Neutrophil (primary cell): ENCODE measurements around the gene EHMT1.

Experiments used
- H3K27ac ChIP-seq: fragments of 200-600 bp; sonication (generic); 2 replicates; pipeline ENCODE4 v1.5.1; 2016; ENCODE audit warnings: mild to moderate bottlenecking, moderate library complexity
- H3K27me3 ChIP-seq: fragments of 200-600 bp; sonication (generic); 2 replicates; pipeline ENCODE4 v1.6.0; 2016; ENCODE audit warnings: mild to moderate bottlenecking
- H3K36me3 ChIP-seq: fragments of 200-600 bp; sonication (generic); 2 replicates; pipeline ENCODE4 v1.5.1; 2017
- H3K4me1 ChIP-seq, 2 experiments: fragments of 200-600 bp in 1 of 2; sonication (generic) in 1 of 2; 1 replicate in 1 of 2; 2 replicates in 1 of 2; pipeline versions ENCODE4 v1.5.1 to v1.6.1; 2013 to 2016; ENCODE audit warnings: low read depth in 1 of 2, low read length in 1 of 2, mild to moderate bottlenecking in 1 of 2, moderate library complexity in 1 of 2; ENCODE audit not compliant: control insufficient read depth in 1 of 2, insufficient read depth in 1 of 2
- H3K4me3 ChIP-seq, 2 experiments: fragments of 200-600 bp in 1 of 2; sonication (generic) in 1 of 2; 1 replicate in 1 of 2; 2 replicates in 1 of 2; pipeline ENCODE4 v1.5.1; 2013 to 2016; ENCODE audit warnings: low read depth in 1 of 2, low read length in 1 of 2, mild to moderate bottlenecking in 1 of 2, moderate library complexity in 1 of 2
- H3K9me3 ChIP-seq: fragments of 200-600 bp; sonication (generic); 2 replicates; pipeline ENCODE4 v1.5.1; 2016
- CTCF ChIP-seq: fragments of 200-600 bp; sonication (generic); IDR thresholded peaks from 2 replicates; pipeline ENCODE4 v1.5.1; 2016; ENCODE audit warnings: antibody characterized with exemption

The EHMT1 gene

DNA sequence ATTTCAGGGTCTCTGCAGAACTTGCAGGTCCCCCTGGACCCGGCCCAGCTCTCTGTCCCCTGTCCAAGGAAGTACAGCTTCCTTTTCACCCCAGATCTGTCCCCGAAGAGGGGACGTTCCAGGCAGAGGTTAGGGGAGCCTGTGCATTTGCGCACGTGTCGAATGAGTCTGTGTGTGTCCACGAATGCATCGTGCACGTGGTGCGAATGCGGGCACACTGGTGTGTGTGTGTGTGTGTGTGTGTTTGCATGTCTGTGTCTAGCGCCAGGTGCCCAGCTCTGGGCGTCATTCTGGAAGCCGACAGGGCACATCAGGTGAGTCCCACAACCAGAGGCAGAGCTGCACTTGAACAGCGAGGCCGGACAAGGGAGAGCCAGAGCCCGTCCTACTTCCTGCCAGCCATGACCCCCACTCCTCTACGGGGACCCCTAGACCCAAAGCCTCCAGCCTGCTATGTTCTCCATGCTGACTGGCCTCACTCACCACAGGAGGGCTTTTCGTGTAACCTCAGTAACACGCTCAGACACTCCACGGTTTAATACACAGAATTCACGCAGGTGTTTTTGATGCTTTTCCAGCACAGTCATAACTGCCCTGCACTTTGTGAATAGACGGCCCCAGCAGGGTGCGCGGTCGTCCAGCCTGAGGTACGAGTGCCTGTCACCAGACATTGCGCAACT lies 217.5 kb downstream of the EHMT1 start:
- H3K36me3 ChIP-seq = peaks cover 58% of the 10 kb centered on the region

GRCh38 chr9:137836831-137837241 lies 218.0 kb downstream of the EHMT1 start:
- peaks cover 57% of the 10 kb centered on the region for H3K36me3 ChIP-seq

More for the DNA sequence above, 217.5 kb downstream of the EHMT1 start:
- Histone ChIP-seq H3K9me3 (no peaks in the 10 kb centered on the region), H3K27ac (no peak overlapping the region), H3K27me3 (no peaks in the 10 kb centered on the region), H3K4me1 (no peaks in the 10 kb centered on the region), H3K4me3 (no peak overlapping the region)
- no peak for TF ChIP-seq CTCF

GRCh38 chr9:137837345-137838278 lies 218.8 kb downstream of the EHMT1 start:
- Histone ChIP-seq H3K36me3 (peaks cover 49% of the 10 kb centered on the region), H3K27ac (no peak overlapping the region), H3K9me3 (no peaks in the 10 kb centered on the region), H3K4me3 (no peak overlapping the region), H3K4me1 (no peaks in the 10 kb centered on the region), H3K27me3 (no peaks in the 10 kb centered on the region)
- TF ChIP-seq CTCF = no peak

More at GRCh38 chr9:137836831-137837241, 218.0 kb downstream of the EHMT1 start:
- Histone ChIP-seq H3K27ac (no peak overlapping the region), H3K27me3 (no peaks in the 10 kb centered on the region), H3K4me1 (no peaks in the 10 kb centered on the region), H3K4me3 (no peak overlapping the region), H3K9me3 (no peaks in the 10 kb centered on the region)
- TF ChIP-seq CTCF = no peak

- Histone ChIP-seq H3K4me1 (no peaks in the 10 kb centered on the region), H3K27me3 (no peaks in the 10 kb centered on the region), H3K4me3 (no peak overlapping the region), H3K9me3 (no peaks in the 10 kb centered on the region), H3K27ac (no peak overlapping the region), H3K36me3 (peaks cover 39% of the 10 kb centered on the region)
- TF ChIP-seq CTCF = no peak
Observed at GRCh38 chr9:137838576-137838975, 219.8 kb downstream of the EHMT1 start.

DNA sequence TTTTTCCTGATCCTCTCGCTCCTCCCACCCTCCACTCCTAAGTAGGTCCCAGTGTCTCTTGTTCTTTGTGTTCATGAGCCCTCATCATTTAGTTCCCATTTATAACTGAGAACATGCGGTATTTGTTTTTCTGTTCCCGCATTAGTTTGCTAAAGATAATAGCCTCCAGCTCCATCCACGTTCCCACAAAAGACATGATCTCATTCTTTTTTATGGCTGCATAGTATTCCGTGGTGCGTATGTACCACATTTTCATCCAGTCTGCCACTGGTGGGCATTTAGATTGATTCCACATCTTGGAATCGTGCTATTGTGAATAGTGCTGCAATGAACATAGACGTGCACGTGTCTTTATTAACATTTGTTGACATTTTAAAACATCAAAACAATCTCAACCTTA lies 224.6 kb downstream of the EHMT1 start:
- no peak overlapping the region for H3K27ac ChIP-seq
- no peaks in the 10 kb centered on the region for H3K36me3 ChIP-seq
- no peaks in the 10 kb centered on the region for H3K27me3 ChIP-seq
- H3K9me3 ChIP-seq = no peaks in the 10 kb centered on the region
- no peak for TF ChIP-seq CTCF
- H3K4me3 ChIP-seq = no peak overlapping the region
- H3K4me1 ChIP-seq = no peaks in the 10 kb centered on the region
